GM12878 (cell line): Measurements from ENCODE around the gene TADA2A. TPM values are rescaled to one million over a fixed set of nuclear protein-coding genes. Genes with fewer than 3 reads are reported as not detected.

Experiments used
- ATAC-seq: fragments of 200-7000 bp; cut with Tn5 transposase; 3 replicates; pipeline ENCODE4 v1.9.1; 2020; ENCODE audit warnings: mild to moderate bottlenecking, moderate library complexity
- BruUV-seq: library from RNA; stranded (reverse); fragments of 400-500 nt; replicated peaks from 2 replicates; lab custom pipeline; 2021; lab: Mats Ljungman, UMichigan
- CTCF ChIA-PET: fragments of 300-600 bp; sonication (Branson Sonifier 250); formaldehyde crosslinking; extraction: SDS; loops from one replicate; lab custom pipeline; 2021; ENCODE audit warnings: inconsistent platforms; lab: Yijun Ruan, JAX
- POLR2A ChIA-PET: fragments of 350-600 bp; formaldehyde crosslinking; extraction: SDS; loops from one replicate; lab custom pipeline; 2021; ENCODE audit warnings: inconsistent platforms; lab: Charles Lee
- RAD21 ChIA-PET: fragments of 300-600 bp; sonication (Branson Sonifier 250); formaldehyde crosslinking; loops from one replicate; lab custom pipeline; 2023; ENCODE audit warnings: antibody characterized with exemption; ENCODE audit not compliant: unreplicated experiment; lab: Charles Lee
- SMC1A ChIA-PET: fragments of 300-600 bp; sonication (Branson Sonifier 250); formaldehyde crosslinking; loops from one replicate; lab custom pipeline; 2023; ENCODE audit not compliant: unreplicated experiment, uncharacterized antibody; lab: Charles Lee
- DNase-seq: peaks from one replicate; pipeline ENCODE4 v3.0.0-alpha.2; 2011; ENCODE audit warnings: low read depth, low spot score
- FAIRE-seq: peaks from 3 replicates; lab custom pipeline; 2011; peaks lifted over from hg19 to GRCh38; lab: Jason Lieb, UNC
- H2AFZ ChIP-seq: 2 replicates; pipeline ENCODE4 v1.6.0; 2011; ENCODE audit warnings: low read depth, low read length, control low read depth; ENCODE audit not compliant: control insufficient read depth
- H3K27ac ChIP-seq: 2 replicates; pipeline ENCODE4 v1.5.1; 2011; ENCODE audit warnings: control low read depth; ENCODE audit not compliant: control insufficient read depth, insufficient read depth
- H3K27me3 ChIP-seq, 2 experiments: replicated peaks in 1 of 2; 2 replicates each; pipeline versions ENCODE4 v1.6.0 to v1.6.1; 2011; ENCODE audit warnings: low read length in 1 of 2; ENCODE audit not compliant: control insufficient read depth in 2 of 2, insufficient read depth in 2 of 2
- H3K36me3 ChIP-seq, 2 experiments: 2 replicates each; pipeline ENCODE4 v1.5.1; 2011; ENCODE audit warnings: low read length in 1 of 2; ENCODE audit not compliant: control insufficient read depth in 2 of 2, insufficient read depth in 2 of 2
- H3K4me1 ChIP-seq: 2 replicates; pipeline ENCODE4 v1.6.1; 2011; ENCODE audit warnings: mild to moderate bottlenecking, low read length, moderate library complexity, mixed read lengths; ENCODE audit not compliant: control insufficient read depth, insufficient read depth
- H3K4me2 ChIP-seq: 2 replicates; pipeline ENCODE4 v1.6.0; 2011; ENCODE audit warnings: control low read depth; ENCODE audit not compliant: control insufficient read depth, insufficient read depth
- H3K4me3 ChIP-seq: fragments of 200-600 bp; sonication (generic); 2 replicates; pipeline ENCODE4 v1.5.1; 2016
- H3K79me2 ChIP-seq: 2 replicates; pipeline ENCODE4 v1.6.0; 2011; ENCODE audit warnings: low read length; ENCODE audit not compliant: control insufficient read depth, insufficient read depth
- H3K9ac ChIP-seq: 2 replicates; pipeline ENCODE4 v1.8.0; 2011; ENCODE audit warnings: low read length, control low read depth, mixed read lengths; ENCODE audit not compliant: control insufficient read depth, insufficient read depth
- H3K9me3 ChIP-seq: replicated peaks from 3 replicates; pipeline ENCODE4 v1.5.1; 2011; ENCODE audit warnings: mild to moderate bottlenecking, low read length; ENCODE audit not compliant: control insufficient read depth, insufficient read depth
- H4K20me1 ChIP-seq: 2 replicates; pipeline ENCODE4 v1.6.0; 2011; ENCODE audit not compliant: control insufficient read depth, insufficient read depth
- BHLHE40 ChIP-seq, 2 experiments: fragments of 450-650 bp in 1 of 2; IDR thresholded peaks; 2 replicates each; pipeline ENCODE4 v1.6.1; 2011 to 2017; ENCODE audit warnings: low read depth in 2 of 2, borderline replicate concordance in 1 of 2, improper control_type of control experiment in 1 of 2, low read length in 1 of 2, mild to moderate bottlenecking in 1 of 2
- CEBPB ChIP-seq, 2 experiments: fragments of 150-350 bp in 1 of 2; IDR thresholded peaks; 2 replicates each; pipeline ENCODE4 v1.6.1; 2012 to 2014; ENCODE audit warnings: low read depth in 2 of 2, low read length in 2 of 2, borderline replicate concordance in 1 of 2, inconsistent platforms in 1 of 2
- CHD4 ChIP-seq: fragments of 200-600 bp; sonication (generic); IDR thresholded peaks from 2 replicates; pipeline ENCODE4 v1.6.1; 2016; ENCODE audit warnings: mild to moderate bottlenecking
- CREB1 ChIP-seq: IDR thresholded peaks from 2 replicates; pipeline ENCODE4 v1.6.1; 2012; ENCODE audit warnings: low read depth, mild to moderate bottlenecking, inconsistent platforms
- EP300 ChIP-seq, 2 experiments: fragments of 150-350 bp in 1 of 2; IDR thresholded peaks; 2 replicates each; pipeline ENCODE4 v1.6.1; 2011 to 2012; ENCODE audit warnings: low read depth in 2 of 2, low read length in 2 of 2, borderline replicate concordance in 1 of 2, improper control_type of control experiment in 1 of 2, inconsistent platforms in 1 of 2; ENCODE audit not compliant: control insufficient read depth in 1 of 2
- HDAC6 ChIP-seq: fragments of 200-600 bp; sonication (generic); IDR thresholded peaks from one replicate; pipeline ENCODE4 v1.8.0; 2017; ENCODE audit warnings: antibody characterized with exemption; ENCODE audit not compliant: unreplicated experiment
- IKZF2 ChIP-seq, 2 experiments: fragments of 450-650 bp; IDR thresholded peaks; 2 replicates each; pipeline ENCODE4 v1.6.1; 2017; ENCODE audit warnings: mild to moderate bottlenecking in 2 of 2, moderate library complexity in 2 of 2
- MEF2B ChIP-seq: fragments of 450-650 bp; IDR thresholded peaks from 2 replicates; pipeline ENCODE4 v1.6.1; 2018; ENCODE audit warnings: mild to moderate bottlenecking, moderate library complexity; ENCODE audit not compliant: partially characterized antibody, poor library complexity, severe bottlenecking
- NFYB ChIP-seq: IDR thresholded peaks from 2 replicates; pipeline ENCODE4 v1.6.1; 2011; ENCODE audit warnings: low read depth, mild to moderate bottlenecking, low read length, improper control_type of control experiment, moderate library complexity; ENCODE audit not compliant: insufficient read depth
- RB1 ChIP-seq: fragments of 450-650 bp; formaldehyde crosslinking; IDR thresholded peaks from 2 replicates; pipeline ENCODE4 v1.6.1; 2017; ENCODE audit warnings: mild to moderate bottlenecking, borderline replicate concordance
- RCOR1 ChIP-seq: conservative IDR thresholded peaks from 2 replicates; pipeline ENCODE4 v1.6.1; 2012; ENCODE audit warnings: low read depth, low read length, improper control_type of control experiment
- RUNX3 ChIP-seq: IDR thresholded peaks from 2 replicates; pipeline ENCODE4 v1.6.1; 2012; ENCODE audit warnings: low read length, inconsistent platforms
- SMAD1 ChIP-seq: fragments of 450-650 bp; IDR thresholded peaks from 2 replicates; pipeline ENCODE4 v1.6.1; 2018; ENCODE audit warnings: mild to moderate bottlenecking, low read depth; ENCODE audit not compliant: partially characterized antibody
- SPI1 ChIP-seq: IDR thresholded peaks from 2 replicates; pipeline ENCODE4 v1.6.1; 2011; ENCODE audit warnings: low read depth, mild to moderate bottlenecking, low read length, moderate library complexity, borderline replicate concordance; ENCODE audit not compliant: insufficient read depth
- ZBED1 ChIP-seq: IDR thresholded peaks from 2 replicates; pipeline ENCODE4 v1.6.1; 2016; ENCODE audit warnings: borderline replicate concordance
- ZNF274 ChIP-seq: IDR thresholded peaks from one replicate; pipeline ENCODE4 v1.8.0; 2011; ENCODE audit not compliant: insufficient read length, insufficient read depth
- WGBS: methylation state at CpG from one replicate; pipeline ENCODE4 v1.1.6; 2016; ENCODE audit warnings: low lambda C conversion rate; ENCODE audit not compliant: insufficient replicate concordance, insufficient coverage; ENCODE audit errors: missing lambda C conversion rate; 5-methylcytosine and 5-hydroxymethylcytosine counted together
- in situ Hi-C: fragments of 300-500 bp; cut with MboI; formaldehyde crosslinking; loops from 9 replicates; pipeline ENCODE4 v1.14.3; 2018; ENCODE audit warnings: mixed read lengths
- intact Hi-C: fragments of 100-400 bp; cut with micrococcal nuclease; formaldehyde crosslinking; loops from one replicate; pipeline ENCODE4 v1.14.2; 2022; ENCODE audit not compliant: unreplicated experiment
- polyA plus RNA-seq, 11 experiments: library from polyadenylated mRNA; depleted of rRNA in 4 of 11; unstranded in 6 of 11; stranded (reverse) in 5 of 11; fragments of >200 nt; fragmentation: Nextera tagmentation in 4 of 11; fragmentation: Illumina TruSeq in 1 of 11; extraction: Ambion mirVana in 4 of 11; extraction: Trizol in 1 of 11; gene quantifications; 1 replicate in 1 of 11; 2 replicates in 10 of 11; pipeline versions ENCODE4 v1.2.1 to v1.2.3, GENCODE V29; 2011 to 2016; ENCODE audit warnings: inconsistent platforms in 2 of 11, missing spikeins in 2 of 11, low read depth in 1 of 11
- total RNA-seq, 4 experiments: library from RNA; depleted of rRNA in 3 of 4; stranded (reverse); fragments of >200 nt in 3 of 4; fragmentation: Illumina TruSeq in 1 of 4; extraction: Trizol in 1 of 4; gene quantifications; 2 replicates each; pipeline versions ENCODE4 v1.2.1 to v1.2.3, GENCODE V29; 2013 to 2021
- TF ChIP-seq, protein P1 (sequence below): IDR thresholded peaks from 2 replicates; pipeline ENCODE4 v1.6.1; 2012; ENCODE audit warnings: low read length, inconsistent platforms

Gene TADA2A
- total and polyA plus RNA-seq, 10 of the 15 experiments (the other 5 are each of a cell fraction or from before 2014, with no cell fraction given), result 19.6 to 43.8 (median 34.1) TPM

DNA sequence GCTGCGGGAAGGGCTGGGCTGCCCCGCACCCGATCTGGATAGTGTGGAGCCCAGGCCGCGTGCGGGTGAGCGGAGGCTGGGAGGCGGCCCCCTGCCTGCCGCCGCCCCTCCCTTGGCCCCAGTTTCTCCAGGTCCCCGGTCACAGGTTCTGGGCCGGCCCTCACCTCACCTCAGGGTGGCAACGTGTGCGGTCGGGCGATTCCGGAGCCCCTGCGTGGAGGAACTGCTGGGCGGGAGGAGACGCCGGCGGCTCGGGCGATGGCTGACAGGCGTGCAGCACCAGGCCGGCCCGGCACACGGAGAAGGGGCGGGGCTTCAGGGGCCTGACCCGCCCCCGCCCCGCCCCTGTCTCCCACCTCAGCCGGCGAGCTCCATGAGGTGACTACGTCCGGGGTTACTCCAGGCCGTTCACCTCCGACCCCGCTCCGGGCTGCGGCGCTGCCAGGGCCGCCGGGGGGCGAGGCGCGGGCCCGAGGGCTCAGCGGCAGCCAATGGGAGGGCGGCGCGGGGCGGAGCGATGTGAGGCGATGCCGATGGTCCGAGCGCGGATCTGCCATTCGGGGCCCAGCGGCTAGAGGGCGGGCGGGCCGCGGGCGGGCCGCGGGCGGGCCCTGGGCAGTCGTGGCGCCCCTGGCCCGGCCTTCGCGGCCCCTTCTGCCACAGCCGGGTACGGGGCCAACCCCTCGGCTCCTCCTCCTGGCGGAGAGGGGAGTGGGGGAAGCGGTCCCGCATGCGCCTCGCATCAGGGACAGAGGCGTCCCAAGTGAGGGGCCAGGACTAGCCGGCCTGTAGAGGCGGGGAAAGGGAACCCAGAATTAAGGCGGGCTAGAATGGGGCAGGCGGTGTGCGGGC, 47.6 kb upstream of the TADA2A start (continued):
- no peak for TF ChIP-seq CHD4
- 0 out of 4 replicates have a peak, but pooled peaks of 1 of the 2 experiments have one; percentile 34 for TF ChIP-seq IKZF2 (IDR thresholded peaks at IDR 0.05)
- peak; percentile 88 for TF ChIP-seq NFYB
- TF ChIP-seq ZNF274, result no peak
- TF ChIP-seq CEBPB (IDR thresholded peaks at IDR 0.05; ENCODE audit: borderline replicate concordance in 1 of 2, low read depth in 2 of 2, low read length in 2 of 2), result no peak
- no peak for TF ChIP-seq SMAD1
- TF ChIP-seq CREB1, result no peak
- no peak for TF ChIP-seq RCOR1
- TF ChIP-seq HDAC6, result no peak

DNA sequence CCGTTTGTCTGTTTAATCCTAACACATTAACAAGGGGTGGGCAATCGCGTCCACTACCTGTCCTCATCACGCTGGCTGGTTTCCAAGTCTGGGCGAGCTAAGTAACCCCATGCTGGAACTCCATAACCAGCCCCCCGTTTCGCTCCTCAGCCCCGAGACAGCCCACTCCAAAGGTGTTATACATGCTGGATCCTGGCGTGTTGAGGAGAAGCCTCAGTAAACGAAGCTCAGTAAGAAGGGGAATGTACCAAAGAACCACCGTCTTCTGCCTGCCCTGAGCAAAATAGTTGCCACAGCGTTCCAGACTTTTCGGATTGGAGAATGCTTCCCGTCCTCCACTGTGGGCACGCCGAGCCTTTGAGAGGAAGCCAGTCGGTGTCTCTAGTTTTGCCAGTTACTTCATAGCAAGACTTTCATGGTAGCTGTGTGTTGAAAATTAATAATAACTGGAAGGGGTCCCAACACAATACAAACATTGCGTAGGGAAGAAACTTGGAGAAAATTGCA, 47.0 kb upstream of the TADA2A start:
- BruUV-seq, result TSS peak; percentile 93
- intact Hi-C loops, result loop anchor here (5.0 to 10.0 kb wide), 2 partner anchors 48 to 415 kb away; partner anchors contain the start of genes AATF, ACACA and TADA2A
- Histone ChIP-seq H3K27ac (peak overlapping the region; percentile 71), H3K4me2 (peak overlapping the region; percentile 98), H2AFZ (peak overlapping the region; percentile 90), H3K27me3 (no peaks in the 10 kb centered on the region), H4K20me1 (no peaks in the 10 kb centered on the region), H3K36me3 (no peaks in the 10 kb centered on the region), H3K4me1 (peaks cover 12% of the 10 kb centered on the region), H3K9me3 (no peaks in the 10 kb centered on the region), H3K79me2 (peaks cover 26% of the 10 kb centered on the region), H3K9ac (peak overlapping the region; percentile 68), H3K4me3 (peak overlapping the region; percentile 62; the same call in 1 of the 2 replicates)
- ChIA-PET CTCF (interaction anchor here (0.8 to 2.4 kb wide), 3 partner anchors 16 to 990 kb away, joined by 3 to 8 read pairs (median 4); partner anchors contain the start of gene C17orf78), POLR2A (interaction anchor here (0.5 to 1.0 kb wide), 4 partner anchors 10 to 759 kb away, joined by 3 to 4 read pairs (median 3); no protein-coding TSS in a partner anchor), SMC1A (no interaction called here), RAD21 (interaction anchor here (2.7 kb wide), 1 partner anchor 14 kb away, joined by 12 read pairs; no protein-coding TSS in a partner anchor)
- WGBS, result 44% methylated on average over 18 of the region's 18 CpGs
- ATAC-seq (no peak), FAIRE-seq (no peak), DNase-seq (no peak)
- in situ Hi-C loops, result loop anchor here (10.0 kb wide), 1 partner anchor 755 kb away; the partner anchor contains the start of gene MRM1
- TF ChIP-seq BHLHE40 (IDR thresholded peaks at IDR 0.05; ENCODE audit: borderline replicate concordance in 1 of 2, low read depth in 2 of 2, low read length in 1 of 2) (no peak), ZBED1 (no peak), RUNX3 (no peak), SPI1 (no peak), MEF2B (no peak), EP300 (IDR thresholded peaks at IDR 0.05; ENCODE audit: borderline replicate concordance in 1 of 2, control insufficient read depth in 1 of 2, low read depth in 2 of 2, low read length in 2 of 2) (no peak), RB1 (no peak)
- TF ChIP-seq, protein P1, sequence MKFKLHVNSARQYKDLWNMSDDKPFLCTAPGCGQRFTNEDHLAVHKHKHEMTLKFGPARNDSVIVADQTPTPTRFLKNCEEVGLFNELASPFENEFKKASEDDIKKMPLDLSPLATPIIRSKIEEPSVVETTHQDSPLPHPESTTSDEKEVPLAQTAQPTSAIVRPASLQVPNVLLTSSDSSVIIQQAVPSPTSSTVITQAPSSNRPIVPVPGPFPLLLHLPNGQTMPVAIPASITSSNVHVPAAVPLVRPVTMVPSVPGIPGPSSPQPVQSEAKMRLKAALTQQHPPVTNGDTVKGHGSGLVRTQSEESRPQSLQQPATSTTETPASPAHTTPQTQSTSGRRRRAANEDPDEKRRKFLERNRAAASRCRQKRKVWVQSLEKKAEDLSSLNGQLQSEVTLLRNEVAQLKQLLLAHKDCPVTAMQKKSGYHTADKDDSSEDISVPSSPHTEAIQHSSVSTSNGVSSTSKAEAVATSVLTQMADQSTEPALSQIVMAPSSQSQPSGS, result no peak
